OCI-LY3 (cell line): Measurements from ENCODE around the gene SPEM2.

Experiments
- CTCF ChIP-seq: fragments of 200-600, 300-600 bp; sonication (generic); IDR thresholded peaks from 2 replicates; pipeline ENCODE4 v1.5.1; 2014; ENCODE audit warnings: antibody characterized with exemption, low read length, low read depth
- EZH2phosphoT487 ChIP-seq: fragments of 200-600 bp; shearing (Covaris generic); IDR thresholded peaks from 2 replicates; pipeline ENCODE4 v1.6.1; 2018; ENCODE audit warnings: antibody characterized with exemption, mixed run types, low read depth

DNA sequence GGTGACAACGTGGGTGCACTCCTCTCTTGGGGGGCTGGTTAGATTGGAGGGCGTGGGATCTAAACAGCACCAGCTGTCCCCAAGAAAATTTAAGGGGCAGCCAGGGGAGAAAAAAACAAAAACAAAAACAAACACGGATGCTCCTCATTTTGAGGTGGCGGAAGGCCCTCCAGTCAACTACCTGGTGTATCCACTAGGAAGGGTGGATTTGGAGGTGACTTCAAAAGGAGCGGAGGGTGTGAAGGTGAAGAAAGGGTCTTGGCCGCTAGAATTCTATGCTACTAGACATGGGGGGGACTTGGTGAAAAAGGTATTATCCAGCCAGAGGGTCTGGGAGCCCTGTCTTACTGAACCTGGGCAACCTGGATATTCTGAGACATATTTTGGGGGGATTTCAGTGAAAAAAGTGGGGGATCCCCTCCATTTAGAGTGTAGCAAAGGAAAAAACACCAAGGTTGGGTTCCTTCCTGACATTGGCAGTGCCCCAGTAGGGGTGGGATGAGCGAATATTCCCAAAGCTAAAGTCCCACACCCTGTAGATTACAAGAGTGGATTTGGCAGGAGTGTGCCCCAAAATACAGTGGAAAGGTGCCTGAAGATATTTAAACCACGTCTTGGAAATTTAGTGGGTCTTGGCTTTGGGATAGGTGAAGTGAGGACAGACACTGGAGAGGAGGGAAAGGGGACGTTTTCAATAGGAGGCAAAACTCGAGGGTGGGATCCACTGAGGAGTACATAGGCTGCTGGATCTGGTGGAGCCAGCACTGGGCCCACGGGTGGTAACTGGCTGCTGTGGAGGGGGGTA lies 13.4 kb downstream of the SPEM2 start:
- no peak for TF ChIP-seq CTCF
- no peak for TF ChIP-seq EZH2phosphoT487
